HG02571 (cell line): ENCODE measurements around the gene GUSB.
"Not testable (repeated sequence)": the region's sequence is repeated elsewhere in the genome, so short reads cannot be mapped to it uniquely, and the experiment has no call there.

Source experiments
- ATAC-seq: cut with Tn5 transposase; IDR thresholded peaks from one replicate; pipeline ENCODE4 v1.9.1; 2021; ENCODE audit warnings: mild to moderate bottlenecking, moderate library complexity; ENCODE audit not compliant: unreplicated experiment

GUSB gene

GRCh38 chr7:65981965-65982792, at the start of gene GUSB:
Gene GUSB (minus strand): TSS chr7:65982213. CDS start chr7:65982183, 30 bp downstream.
- ATAC-seq, result peak; percentile 84

GRCh38 chr7:66028342-66028741, 46.3 kb upstream of the GUSB start:
- ATAC-seq, result not testable (repeated sequence)

GRCh38 chr7:66016131-66016461, 34.1 kb upstream of the GUSB start:
- ATAC-seq, result no peak

GRCh38 chr7:66015440-66016130, 33.6 kb upstream of the GUSB start:
- ATAC-seq, result no peak

- no peak for ATAC-seq
Measured at GRCh38 chr7:66013938-66014337, 31.9 kb upstream of the GUSB start.

GRCh38 chr7:66007232-66007631, 25.2 kb upstream of the GUSB start:
- no peak for ATAC-seq

GRCh38 chr7:66005115-66005671, 23.2 kb upstream of the GUSB start:
- not testable (repeated sequence) for ATAC-seq

- ATAC-seq, result not testable (repeated sequence)
Measured at GRCh38 chr7:66000823-66001417, 18.9 kb upstream of the GUSB start.

- ATAC-seq, result not testable (repeated sequence)
Measured at GRCh38 chr7:65994984-65995383, 13.0 kb upstream of the GUSB start.

GRCh38 chr7:65992526-65992925, 10.5 kb upstream of the GUSB start:
- no peak for ATAC-seq

GRCh38 chr7:65991829-65992228, 9.8 kb upstream of the GUSB start:
- ATAC-seq, result not testable (repeated sequence)

GRCh38 chr7:65989694-65990080, 7.7 kb upstream of the GUSB start:
- no peak for ATAC-seq

- ATAC-seq, result not testable (repeated sequence)
Measured at GRCh38 chr7:65988503-65988902, 6.5 kb upstream of the GUSB start.

- no peak for ATAC-seq
Measured at GRCh38 chr7:65988084-65988483, 6.1 kb upstream of the GUSB start.

GRCh38 chr7:65983965-65984658, 2.1 kb upstream of the GUSB start:
- ATAC-seq, result no peak

GRCh38 chr7:65980478-65981250, 1.3 kb downstream of the GUSB start:
- ATAC-seq, result peak; percentile 46

- ATAC-seq, result no peak
Measured at GRCh38 chr7:65979583-65980477, 2.2 kb downstream of the GUSB start.

- ATAC-seq, result no peak
Measured at GRCh38 chr7:65978891-65979582, 3.0 kb downstream of the GUSB start.
